NCI-H2171 treated with DMSO at 0.1 percent for 48 hours (cell line): ENCODE measurements around the gene HOMEZ.

Experiments
- DNase-seq: peaks from one replicate; lab custom pipeline; 2025; lab: John Stamatoyannopoulos, UW

HOMEZ gene

DNA sequence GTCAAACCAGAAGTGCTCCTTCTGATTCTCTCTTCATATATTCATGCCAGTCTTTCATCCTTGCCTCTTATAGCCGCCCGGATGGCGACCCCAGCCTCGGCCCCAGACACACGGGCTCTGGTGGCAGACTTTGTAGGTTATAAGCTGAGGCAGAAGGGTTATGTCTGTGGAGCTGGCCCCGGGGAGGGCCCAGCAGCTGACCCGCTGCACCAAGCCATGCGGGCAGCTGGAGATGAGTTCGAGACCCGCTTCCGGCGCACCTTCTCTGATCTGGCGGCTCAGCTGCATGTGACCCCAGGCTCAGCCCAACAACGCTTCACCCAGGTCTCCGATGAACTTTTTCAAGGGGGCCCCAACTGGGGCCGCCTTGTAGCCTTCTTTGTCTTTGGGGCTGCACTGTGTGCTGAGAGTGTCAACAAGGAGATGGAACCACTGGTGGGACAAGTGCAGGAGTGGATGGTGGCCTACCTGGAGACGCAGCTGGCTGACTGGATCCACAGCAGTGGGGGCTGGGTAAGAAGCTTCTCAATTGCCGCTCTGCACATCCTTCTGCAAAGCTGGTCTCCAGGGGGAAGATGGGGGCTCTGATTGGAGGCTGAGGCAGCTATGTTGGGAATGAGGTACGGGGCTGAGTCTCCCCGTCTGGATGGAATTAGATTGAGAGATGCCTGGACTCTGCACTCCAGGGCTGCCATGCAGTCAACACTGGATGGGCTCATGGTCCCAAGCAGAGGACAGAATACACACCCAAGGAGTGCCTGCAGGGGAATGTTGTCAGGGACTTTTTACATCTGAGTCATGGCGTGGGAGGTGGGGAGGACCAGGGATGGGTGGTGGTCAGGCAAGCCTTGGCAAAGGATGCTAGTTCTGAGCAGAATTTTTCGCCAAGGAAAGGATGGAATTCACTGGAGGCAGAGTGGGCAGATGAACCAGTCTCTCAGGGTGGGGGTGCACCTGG lies 22.0 kb upstream of the HOMEZ start:
- DNase-seq = no peak

DNA sequence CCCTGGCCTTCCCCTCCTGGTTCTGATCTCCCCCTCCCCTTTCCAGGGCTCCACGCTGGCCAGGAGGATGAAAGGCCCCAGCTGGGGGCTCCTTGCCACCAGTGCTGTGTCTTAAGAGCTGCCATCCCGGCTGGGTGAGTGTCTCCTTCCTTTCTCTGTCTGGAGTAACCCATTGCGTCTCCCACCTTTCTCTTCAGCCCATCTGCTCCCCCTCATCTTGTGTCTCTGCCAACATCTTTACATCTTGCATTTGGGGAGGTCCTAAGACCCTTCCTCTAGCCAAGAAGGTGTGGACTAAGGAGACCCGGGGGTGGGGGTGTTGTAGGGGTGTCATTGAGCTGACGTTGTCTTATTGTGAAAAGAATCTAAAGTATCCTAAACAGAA lies 21.2 kb upstream of the HOMEZ start:
- DNase-seq = peak; percentile 34

DNA sequence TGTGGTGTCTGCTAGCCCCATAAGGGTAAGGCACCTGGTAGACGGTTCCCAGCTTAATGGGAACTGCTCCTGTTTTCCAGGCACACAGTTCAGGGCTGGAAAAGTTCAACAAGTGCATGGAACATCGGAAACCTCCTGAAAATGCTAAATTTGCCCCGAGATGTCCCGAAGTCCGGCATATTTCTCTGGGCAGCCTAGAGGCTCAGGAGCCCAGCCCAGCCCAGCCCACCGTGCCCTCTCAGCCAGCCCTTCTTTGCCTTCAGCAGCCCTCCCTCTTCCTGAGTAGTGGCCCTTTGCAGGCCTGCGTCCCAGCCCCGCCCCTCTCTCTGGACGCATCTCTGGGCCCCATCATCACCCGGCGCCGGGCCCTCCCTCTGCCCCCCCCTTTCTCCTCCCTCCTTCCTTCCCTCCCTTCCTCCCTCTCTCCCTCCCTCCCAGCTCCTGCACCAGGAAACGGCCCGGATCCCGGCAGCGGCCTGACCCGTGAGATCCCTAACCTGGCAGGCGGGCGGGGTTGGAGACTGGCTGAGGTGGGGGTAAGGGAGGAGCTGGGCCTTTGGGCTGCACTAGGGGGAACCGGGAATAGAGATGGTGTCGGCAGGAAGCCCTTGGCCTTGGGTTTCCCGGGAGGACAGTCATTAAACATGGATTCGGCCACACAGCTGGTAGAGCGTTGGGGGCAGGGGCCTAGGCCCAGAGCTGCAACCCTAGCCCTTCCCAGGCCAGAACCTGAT lies 20.6 kb upstream of the HOMEZ start, which contains the start of gene BCL2L2:
Gene BCL2L2 (plus strand): TSS at position 422 of the 734 bp plus-strand sequence. CDS start 935 bp downstream, outside the sequence.
- DNase-seq = peak; percentile 85

DNA sequence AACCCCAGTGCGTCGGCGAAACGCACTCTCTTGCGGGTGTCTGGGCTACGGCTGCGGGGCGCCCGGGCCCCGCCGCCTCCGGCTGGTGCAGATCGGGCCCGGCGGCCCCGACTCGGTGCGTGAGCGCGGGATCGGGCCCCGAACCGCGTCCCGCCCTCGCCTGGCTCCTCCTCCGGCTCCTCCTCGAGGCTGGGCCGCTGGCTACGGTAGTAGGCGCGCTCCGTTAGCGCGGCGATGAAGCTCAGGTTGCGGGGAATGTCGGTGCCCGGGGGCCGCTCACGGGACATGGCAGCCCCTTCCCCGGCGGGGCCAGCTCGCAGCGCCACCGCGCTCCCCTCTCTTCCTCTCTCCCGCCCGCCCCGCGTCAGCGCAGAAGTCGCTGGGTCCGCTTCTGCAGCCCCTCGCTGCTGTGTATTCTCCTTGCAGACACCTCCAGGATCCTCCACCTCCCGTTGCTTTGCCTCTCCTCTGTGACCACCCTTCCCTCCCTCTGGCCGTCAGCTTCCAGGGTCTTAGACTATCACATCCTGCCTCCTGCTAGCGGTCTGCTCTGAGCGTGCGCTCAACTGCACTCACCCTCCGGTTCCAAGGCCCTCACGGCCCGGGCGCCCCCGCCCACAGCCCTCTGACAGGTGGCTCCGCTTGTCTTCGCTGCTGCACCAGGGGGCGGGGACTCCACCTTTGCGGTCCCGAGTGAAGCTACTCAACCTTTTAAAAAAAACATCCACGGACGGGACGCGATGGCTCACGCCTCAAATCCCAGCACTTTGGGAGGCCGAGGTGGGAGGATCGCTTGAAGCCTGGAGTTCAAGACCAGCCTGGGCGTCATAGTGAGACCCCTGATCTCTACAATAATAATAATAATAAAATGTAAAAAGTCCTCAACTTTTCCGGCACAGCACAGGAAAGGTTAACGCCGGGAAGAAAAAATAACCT lies 16.6 kb upstream of the HOMEZ start, which contains the start of gene PPP1R3E:
Gene PPP1R3E (minus strand): TSS at position 570 of the 936 bp plus-strand sequence. CDS start 283 bp downstream, at position 287.
- DNase-seq = peak; percentile 87

DNA sequence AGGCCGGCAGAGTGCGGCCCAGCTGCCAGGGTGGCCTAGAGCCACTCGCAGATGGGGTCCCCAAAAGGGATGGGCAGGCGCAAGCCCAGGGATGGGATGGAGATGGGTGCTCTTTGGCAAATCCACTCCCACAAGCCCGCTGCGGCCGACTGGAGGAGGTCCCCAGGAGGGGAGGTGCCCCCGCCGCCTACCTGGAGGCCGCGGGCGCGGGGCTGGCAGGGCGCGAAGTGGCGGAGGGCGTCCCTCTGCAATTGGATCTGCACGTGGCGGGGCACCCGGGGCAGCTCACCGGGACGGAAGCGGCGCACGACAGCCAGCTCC lies 16.0 kb upstream of the HOMEZ start:
- DNase-seq = no peak

DNA sequence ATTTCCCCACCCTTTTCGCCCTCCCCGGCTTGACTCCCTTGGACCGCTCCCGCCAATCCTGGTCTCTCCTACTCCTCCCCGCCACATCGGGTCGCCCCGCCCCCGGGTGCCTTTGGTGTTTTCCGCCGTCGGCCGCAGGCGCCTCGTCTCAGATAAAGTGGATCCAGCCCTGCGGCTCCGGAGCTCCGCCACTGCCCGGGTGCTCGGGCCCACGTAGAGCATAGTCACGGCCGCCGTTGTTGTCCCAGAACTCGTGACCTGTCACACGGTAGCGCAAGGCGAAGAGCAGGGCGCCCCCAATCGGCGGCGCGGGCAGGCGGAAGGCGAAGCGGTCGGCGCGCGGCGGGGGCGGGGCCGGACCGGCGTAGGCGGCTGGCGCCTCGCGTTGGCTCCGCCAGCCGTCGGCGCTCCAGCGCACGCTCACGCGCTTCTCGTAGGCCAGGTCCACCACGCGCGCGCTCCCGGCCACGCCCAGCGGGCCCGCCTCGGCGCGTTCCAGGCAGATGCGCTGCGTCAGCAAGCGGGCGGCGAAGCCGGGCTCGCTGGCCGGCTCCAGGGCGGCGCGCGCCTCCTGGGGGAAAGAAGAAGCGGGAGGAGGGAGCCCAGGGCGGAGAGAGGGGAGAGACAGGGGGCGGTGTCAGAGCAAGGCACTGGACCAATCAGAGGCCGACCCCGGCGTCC lies 15.5 kb upstream of the HOMEZ start:
- peak; percentile 98 for DNase-seq

DNA sequence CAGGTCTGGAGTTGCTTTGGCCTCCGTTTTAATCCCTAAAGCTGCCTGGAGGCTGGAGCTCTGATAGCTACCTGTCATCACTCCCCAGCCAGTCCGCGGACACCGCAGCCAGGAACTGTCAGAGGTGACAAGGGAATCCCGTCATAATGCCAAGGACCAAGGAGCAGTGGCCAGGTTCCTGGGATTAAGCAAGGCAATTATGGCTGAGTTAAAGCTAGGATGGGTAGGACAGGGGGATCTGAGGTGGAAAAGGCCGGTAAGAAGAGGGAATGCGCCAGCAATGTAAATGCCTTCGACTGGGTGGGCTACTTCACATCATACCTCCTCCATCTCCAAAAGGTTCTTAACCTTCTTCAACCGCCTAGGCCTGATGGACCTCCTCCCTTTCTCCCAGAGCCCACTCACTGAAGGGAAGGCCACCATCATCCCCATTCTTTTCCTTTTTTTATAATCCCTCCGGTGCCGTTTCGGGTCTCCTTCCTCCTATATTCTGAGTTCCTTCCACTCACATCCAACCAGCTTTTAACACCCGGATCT lies 14.8 kb upstream of the HOMEZ start:
- no peak for DNase-seq

DNA sequence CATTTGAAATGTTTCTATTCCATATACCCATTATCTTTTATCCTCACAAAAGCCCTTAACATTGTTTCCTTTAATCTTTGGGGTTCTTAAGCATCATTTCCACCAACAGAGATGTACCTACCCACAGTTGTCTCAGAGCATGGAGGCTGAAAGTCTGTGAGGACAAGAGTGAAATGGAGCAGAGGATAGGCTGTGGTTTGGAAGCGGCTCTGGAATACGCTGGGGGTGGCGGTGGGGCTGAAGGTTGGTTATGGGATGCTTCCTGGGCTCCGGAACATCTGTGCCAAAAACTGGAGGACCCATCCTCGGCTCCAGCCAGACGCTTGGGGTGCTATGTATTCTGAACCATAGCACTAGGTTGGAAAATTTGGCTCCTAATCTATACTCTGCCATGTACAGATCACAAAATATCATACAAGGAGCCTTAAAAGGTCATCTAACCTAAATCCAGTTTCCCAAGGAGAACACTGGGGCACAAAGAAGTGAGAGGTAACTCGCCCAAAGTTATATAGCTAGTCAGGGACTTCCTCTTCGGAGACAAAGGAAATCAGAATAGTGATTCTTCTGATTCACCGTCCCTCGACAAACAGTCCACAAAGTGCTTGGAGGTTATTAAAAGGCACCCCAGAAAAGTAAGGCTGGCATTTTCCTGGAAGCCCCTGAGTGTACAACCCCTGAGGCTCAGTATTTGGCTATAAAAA lies 14.2 kb upstream of the HOMEZ start:
- no peak for DNase-seq

DNA sequence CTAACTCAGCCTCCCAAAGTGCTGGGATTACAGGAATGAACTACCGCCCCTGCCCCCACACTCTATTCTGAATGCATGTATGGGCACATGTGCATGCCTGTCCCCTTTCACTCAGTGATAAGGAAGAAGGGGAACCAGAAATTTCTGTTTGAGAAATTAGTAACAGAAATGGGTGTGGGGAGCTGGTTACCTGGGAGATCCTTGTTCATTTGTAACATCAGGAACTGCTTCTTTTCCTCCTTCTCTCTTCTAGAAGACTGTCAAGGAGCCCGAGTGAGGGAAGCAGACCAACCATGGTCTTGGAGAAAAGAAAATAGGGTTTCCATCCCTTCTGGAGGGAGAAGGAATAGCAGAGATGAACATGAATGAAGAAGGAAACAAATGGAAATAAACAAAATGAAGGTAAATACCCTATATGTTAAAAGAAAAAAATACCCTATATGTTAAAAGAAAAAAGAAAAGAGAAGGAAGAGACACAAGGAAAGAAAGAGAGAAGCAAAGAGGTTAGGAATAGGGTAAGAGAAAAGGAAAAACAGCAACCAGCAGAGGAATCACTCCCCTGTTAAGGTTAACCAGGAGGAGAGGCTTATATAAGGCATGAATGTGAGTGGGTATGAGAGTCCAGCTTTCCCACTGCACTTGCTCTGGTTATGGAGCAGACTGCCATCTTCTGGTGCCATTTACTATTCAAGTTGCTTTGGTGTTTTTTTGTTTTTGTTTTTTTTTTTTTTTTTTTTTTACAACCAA lies 13.5 kb upstream of the HOMEZ start:
- DNase-seq = peak; percentile 28

DNA sequence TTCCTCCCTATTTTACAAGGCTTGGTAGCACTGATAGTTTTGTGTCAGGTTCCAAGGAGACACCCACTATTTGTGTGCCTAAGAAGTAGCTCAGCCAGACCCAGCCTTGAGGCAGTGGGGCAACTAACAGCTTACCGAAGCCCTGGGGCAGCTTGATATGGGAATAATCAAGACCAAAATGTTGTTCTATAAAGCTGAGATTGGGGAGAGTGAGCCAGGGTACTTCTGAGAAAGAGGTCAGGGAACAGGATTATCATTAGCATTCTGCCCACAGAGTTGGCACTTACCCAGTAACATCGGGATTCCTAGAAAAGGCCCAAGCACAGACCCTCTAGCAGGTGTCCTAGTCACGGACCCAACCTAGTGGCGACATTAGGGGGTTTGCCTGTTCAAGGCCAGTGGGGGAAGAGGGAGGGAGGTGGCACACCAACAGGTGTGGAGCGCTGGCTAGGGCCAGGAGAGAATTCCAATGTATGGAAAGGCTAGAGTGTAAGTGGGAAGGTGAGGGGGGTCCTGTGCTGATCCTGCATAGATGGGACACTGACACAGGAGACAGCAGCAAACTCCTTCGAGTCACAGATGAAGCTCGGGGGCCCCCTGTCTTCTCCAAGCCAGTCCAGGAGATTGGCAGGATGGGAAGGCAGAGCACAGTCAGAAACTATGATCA lies 11.8 kb upstream of the HOMEZ start:
- DNase-seq = no peak

DNA sequence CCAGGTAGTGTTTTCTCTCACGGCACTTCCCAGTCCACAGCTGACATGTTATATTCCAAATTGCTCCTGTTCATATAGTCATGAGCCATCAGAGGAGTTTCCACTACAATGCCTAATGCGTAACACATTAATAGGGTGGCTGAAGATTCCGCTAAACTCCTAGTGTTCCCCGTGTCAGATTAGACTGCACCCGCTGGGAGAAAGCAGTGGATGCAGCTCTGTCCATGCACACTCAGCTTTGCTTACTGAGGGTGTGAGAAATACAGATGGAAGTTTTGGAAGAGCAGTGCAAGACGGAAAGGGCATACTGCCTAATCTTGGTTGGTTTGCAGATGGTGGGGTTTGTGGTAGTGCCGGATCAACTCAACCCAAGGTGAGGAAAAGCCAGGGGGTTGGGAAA lies 11.2 kb upstream of the HOMEZ start:
- no peak for DNase-seq

DNA sequence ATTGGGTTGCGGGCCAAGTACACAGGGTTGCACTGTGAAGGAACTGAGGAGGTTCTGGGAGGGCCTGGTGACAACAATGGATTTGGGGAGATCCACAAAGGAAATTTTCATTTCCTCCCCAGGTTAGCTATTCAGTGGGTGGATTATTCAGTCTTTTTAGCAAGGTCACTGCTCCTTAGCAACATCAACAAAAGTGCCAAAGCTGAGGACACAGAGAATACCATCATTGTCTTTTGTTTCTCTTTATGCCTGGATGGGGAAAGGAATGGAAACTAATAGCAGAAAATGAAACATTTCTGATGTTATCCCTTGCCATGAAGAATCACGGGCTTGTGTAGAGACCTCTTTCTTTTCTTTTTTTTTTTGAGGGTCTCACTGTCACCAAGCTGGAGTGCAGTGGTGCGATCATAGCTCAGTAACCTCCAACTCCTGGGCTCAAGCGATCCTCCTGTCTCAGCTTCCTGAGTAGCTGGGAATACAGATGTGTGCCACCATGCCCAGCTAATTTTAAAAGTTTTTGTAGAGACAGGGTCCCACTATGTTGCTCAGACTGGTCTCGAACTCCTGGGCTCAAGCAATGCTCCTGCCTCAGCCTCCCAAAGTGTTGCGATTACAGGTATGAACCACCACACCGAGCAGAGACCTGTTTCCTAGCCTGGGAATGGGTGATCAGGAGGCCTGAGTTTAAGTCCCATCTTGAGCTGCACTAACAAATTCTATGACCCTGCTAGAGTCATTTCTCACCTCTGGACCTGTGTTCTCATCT lies 10.3 kb upstream of the HOMEZ start:
- no peak for DNase-seq

DNA sequence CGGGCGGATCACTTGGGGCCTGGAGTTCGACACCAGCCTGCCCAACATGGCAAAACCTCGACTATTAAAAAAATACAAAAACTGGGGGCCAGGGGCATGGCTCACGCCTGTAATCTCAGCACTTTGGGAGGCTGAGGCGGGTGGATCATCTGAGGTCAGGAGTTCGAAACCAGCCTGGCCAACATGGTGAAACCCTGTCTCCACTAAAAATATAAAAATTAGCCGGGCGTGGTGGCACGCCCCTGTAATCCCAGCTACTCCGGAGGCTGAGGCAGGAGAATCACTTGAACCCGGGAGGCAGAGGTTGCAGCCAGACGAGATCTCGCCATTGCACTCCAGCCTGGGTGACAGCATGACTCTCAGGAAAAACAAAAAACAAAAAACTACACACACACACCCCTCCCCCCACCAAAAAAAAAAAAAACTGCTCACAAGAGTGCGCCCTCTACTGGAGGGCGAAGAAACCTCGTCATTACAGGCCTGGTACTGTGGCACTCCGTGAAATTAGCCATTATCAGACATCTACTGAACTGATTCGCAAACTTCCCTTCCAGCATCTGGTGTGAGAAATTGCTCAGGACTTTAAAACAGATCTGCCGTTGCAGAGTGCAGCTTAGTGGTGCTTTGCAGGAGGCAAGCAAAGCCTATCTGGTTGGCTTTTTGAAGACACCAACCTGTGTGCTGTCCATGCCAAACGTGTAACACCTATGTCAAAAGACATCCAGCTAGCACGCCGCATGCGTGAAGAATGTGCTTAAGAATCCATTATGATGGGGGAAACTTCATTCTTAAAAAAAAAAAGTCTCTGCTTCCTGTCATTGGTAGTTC lies 9.0 kb upstream of the HOMEZ start:
- DNase-seq = peak; percentile 68

DNA sequence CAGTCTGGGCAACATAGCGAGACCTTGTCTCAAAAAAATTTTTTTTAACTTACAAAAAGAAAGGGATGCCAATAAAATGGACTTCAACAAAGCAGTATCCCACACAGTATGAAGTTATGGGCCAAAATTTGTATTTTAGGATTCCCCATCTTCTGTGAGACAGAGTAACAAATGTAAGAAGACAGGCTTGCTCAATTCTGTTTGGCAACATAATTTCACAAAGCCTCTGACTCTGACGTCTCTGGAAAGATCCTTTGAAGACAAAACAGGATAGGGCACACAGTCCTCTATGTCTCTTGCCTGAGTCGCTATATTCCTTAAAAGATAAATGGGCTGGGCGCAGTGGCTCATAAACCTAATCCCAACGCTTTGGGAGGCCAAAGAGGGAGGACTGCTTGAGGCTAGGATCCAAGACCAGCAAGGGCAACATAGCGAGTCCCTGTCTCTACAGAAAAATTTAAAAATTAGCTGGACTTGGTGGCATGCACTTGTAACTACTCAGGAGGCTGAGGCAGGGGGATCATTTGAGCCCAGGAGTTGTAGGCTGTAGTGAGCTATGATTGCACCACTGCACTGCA lies 1.1 kb upstream of the HOMEZ start:
- DNase-seq = no peak

DNA sequence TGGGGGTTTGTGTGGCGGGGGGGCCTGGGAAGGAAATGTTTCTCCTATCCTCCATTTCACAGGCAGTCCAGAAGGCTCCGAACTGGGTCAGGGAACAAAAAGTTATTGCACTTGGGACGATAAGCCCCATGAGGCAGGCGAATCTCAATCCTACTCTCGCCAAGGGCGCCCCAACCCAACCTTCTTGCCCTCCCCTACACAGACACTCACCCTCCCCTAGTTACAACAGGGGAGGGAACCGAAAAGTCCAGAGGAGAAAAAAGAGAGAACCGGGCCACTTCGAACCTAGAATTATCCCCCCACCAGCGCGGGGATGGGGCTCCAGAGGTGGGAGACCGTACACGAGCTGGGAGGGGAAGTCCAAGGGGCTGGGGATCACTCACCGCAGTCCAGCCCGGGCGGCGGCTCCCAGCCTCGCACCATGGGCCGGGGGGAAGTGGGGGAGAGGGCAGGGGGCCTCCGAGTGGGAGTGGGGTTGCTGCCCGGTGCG lies 357 bp downstream of the HOMEZ start:
- no peak for DNase-seq

DNA sequence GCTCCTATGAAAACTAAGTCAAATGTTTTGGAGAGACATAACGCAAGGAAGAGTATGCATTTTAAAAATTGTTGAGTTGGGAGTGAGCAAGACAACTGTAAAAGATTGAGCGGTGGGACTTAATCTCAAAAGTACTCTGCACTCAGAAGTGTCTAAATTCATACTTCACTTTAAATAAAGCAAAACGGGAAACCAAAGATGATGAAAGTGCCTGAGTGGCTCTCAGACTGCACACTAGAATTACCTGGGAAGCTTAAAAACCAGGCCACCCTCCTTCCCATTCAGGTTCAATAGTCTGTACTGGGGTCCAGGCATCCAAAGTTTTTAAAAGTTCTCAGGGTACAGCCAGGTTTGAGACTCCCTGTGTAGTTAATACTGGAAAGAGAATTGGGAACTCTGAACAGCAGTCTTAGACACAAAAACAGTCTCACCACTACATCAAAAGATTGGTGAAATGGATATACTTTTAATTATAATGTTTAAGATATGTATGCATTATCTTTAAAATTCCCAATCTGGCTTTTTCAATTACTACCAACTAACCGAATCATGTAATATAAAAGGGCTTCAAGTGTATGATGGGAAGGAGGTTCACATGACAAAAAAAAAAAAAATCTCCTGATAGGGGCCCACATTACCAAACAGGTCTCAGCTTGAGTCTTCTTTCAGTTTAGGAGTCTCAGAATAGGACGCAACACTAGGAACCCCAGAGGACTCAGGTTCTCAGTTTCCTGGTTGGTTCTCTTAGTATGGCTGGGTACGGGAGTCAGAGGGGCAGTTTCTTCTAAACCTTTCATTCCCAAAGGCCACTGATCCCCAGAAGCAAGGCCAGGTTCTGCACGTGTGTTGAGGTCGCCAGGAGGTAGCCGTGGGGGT lies 1.0 kb downstream of the HOMEZ start:
- peak; percentile 19 for DNase-seq
